HepG2 (cell line): Measurements from ENCODE around the gene UEVLD. TPM values are rescaled to one million over a fixed set of nuclear protein-coding genes. Genes with fewer than 3 reads are reported as not detected.

Experiments
- CEBPZ ChIP-seq: IDR thresholded peaks from 2 replicates; pipeline ENCODE4 v1.6.1; 2012; ENCODE audit warnings: low read length, improper control_type of control experiment
- FOXA1 ChIP-seq, 2 experiments: fragments of 450-650 bp in 1 of 2; sonication (generic) in 1 of 2; formaldehyde crosslinking in 1 of 2; IDR thresholded peaks; 2 replicates each; pipeline versions ENCODE4 v1.4.0 to v1.6.1; 2016 to 2020; ENCODE audit warnings: missing genetic modification reagents in 1 of 2
- GMEB2 ChIP-seq: IDR thresholded peaks from 2 replicates; pipeline ENCODE4 v1.6.1; 2016; ENCODE audit warnings: missing biosample characterization, missing genetic modification reagents, low read depth
- HDAC2 ChIP-seq: sonication (generic); formaldehyde crosslinking; IDR thresholded peaks from 2 replicates; pipeline ENCODE4 v1.4.0; 2020; ENCODE audit warnings: missing genetic modification reagents
- KDM4B ChIP-seq: sonication (generic); formaldehyde crosslinking; IDR thresholded peaks from 2 replicates; pipeline ENCODE4 v1.4.0; 2020; ENCODE audit warnings: missing genetic modification reagents
- MAZ ChIP-seq, 2 experiments: sonication (generic) in 1 of 2; formaldehyde crosslinking in 1 of 2; IDR thresholded peaks; 2 replicates each; pipeline versions ENCODE4 v1.5.0 to v1.6.1; 2012 to 2020; ENCODE audit warnings: low read depth in 2 of 2, mild to moderate bottlenecking in 2 of 2, borderline replicate concordance in 1 of 2, improper control_type of control experiment in 1 of 2, low read length in 1 of 2, missing genetic modification reagents in 1 of 2, moderate library complexity in 1 of 2
- NFATC3 ChIP-seq: sonication (generic); formaldehyde crosslinking; IDR thresholded peaks from 2 replicates; pipeline ENCODE4 v1.5.1; 2020; ENCODE audit warnings: mild to moderate bottlenecking, missing genetic modification reagents
- NFIB ChIP-seq: sonication (generic); formaldehyde crosslinking; IDR thresholded peaks from 2 replicates; pipeline ENCODE4 v1.9.0; 2021; ENCODE audit warnings: missing genetic modification reagents, mild to moderate bottlenecking, borderline replicate concordance
- NFIC ChIP-seq: IDR thresholded peaks from 2 replicates; pipeline ENCODE4 v1.6.1; 2012; ENCODE audit warnings: mild to moderate bottlenecking, low read length, inconsistent platforms
- NFKBIZ ChIP-seq: IDR thresholded peaks from 2 replicates; pipeline ENCODE4 v1.6.1; 2018; ENCODE audit warnings: missing genetic modification reagents, missing compliant biosample characterization
- NFYC ChIP-seq: IDR thresholded peaks from 2 replicates; pipeline ENCODE4 v1.6.1; 2016; ENCODE audit warnings: missing genetic modification reagents, missing compliant biosample characterization
- PHF5A ChIP-seq: IDR thresholded peaks from one replicate; pipeline ENCODE4 v1.6.1; 2018; ENCODE audit warnings: low read depth, missing genetic modification reagents; ENCODE audit not compliant: unreplicated experiment
- RORA ChIP-seq: sonication (generic); formaldehyde crosslinking; IDR thresholded peaks from 2 replicates; pipeline ENCODE4 v1.5.0; 2020; ENCODE audit warnings: mild to moderate bottlenecking, missing genetic modification reagents, moderate library complexity
- SIN3B ChIP-seq: fragments of 150-350 bp; IDR thresholded peaks from 2 replicates; pipeline ENCODE4 v1.6.1; 2014; ENCODE audit warnings: low read length
- TEF ChIP-seq: sonication (generic); formaldehyde crosslinking; IDR thresholded peaks from 2 replicates; pipeline ENCODE4 v1.5.0; 2020; ENCODE audit warnings: missing genetic modification reagents
- TOPORS ChIP-seq: sonication (generic); formaldehyde crosslinking; IDR thresholded peaks from 2 replicates; pipeline ENCODE4 v1.8.0; 2023; ENCODE audit warnings: mild to moderate bottlenecking, missing genetic modification reagents
- ZMYM3 ChIP-seq: sonication (generic); formaldehyde crosslinking; IDR thresholded peaks from 2 replicates; pipeline ENCODE4 v1.5.1; 2020; ENCODE audit warnings: mild to moderate bottlenecking, missing genetic modification reagents
- ZNF160 ChIP-seq: sonication (generic); formaldehyde crosslinking; IDR thresholded peaks from 2 replicates; pipeline ENCODE4 v1.8.0; 2022; ENCODE audit warnings: mild to moderate bottlenecking, inconsistent platforms, missing genetic modification reagents
- ZNF468 ChIP-seq: sonication (generic); formaldehyde crosslinking; IDR thresholded peaks from 2 replicates; pipeline ENCODE4 v1.8.0; 2022; ENCODE audit warnings: mild to moderate bottlenecking, moderate library complexity, missing genetic modification reagents
- ZNF564 ChIP-seq: sonication (generic); formaldehyde crosslinking; IDR thresholded peaks from 2 replicates; pipeline ENCODE4 v1.8.1; 2023; ENCODE audit warnings: mild to moderate bottlenecking, missing genetic modification reagents
- ZNF614 ChIP-seq: IDR thresholded peaks from 2 replicates; pipeline ENCODE4 v1.6.1; 2018; ENCODE audit warnings: missing biosample characterization, missing genetic modification reagents, inconsistent platforms, borderline replicate concordance
- ZNF670 ChIP-seq: sonication (generic); formaldehyde crosslinking; IDR thresholded peaks from 2 replicates; pipeline ENCODE4 v1.8.0; 2022; ENCODE audit warnings: mild to moderate bottlenecking, missing genetic modification reagents, borderline replicate concordance
- polyA plus RNA-seq, 8 experiments: library from polyadenylated mRNA; depleted of rRNA in 3 of 8; stranded (reverse) in 7 of 8; unstranded in 1 of 8; fragments of >200 nt; fragmentation: Illumina TruSeq in 4 of 8; extraction: Trizol in 4 of 8; gene quantifications; 2 replicates each; pipeline versions ENCODE4 v1.2.1 to v1.2.3, GENCODE V29; 2011 to 2016; ENCODE audit warnings: low read depth in 4 of 8, missing spikeins in 1 of 8, mixed read lengths in 1 of 8; ENCODE audit not compliant: insufficient read depth in 1 of 8
- total RNA-seq, 5 experiments: library from RNA; depleted of rRNA; stranded (reverse); fragments of >200 nt; fragmentation: Illumina TruSeq; extraction: Trizol; gene quantifications; 2 replicates each; pipeline ENCODE4 v1.2.3, GENCODE V29; 2016; ENCODE audit warnings: low read depth in 1 of 5

UEVLD gene
- total and polyA plus RNA-seq, 2 of the 13 experiments (the other 11 are each of a cell fraction or from before 2014, with no cell fraction given) = 5.7 to 13.7 TPM

GRCh38 chr11:18588297-18589252, at the start of gene UEVLD (continued):
- TF ChIP-seq TEF (0 out of 2 replicates have a peak, but pooled peaks have one; percentile 15), ZNF564 (CRISPR knock-in tag) (peak; percentile 75; the same call in 1 of the 2 replicates), KDM4B (peak; percentile 57; the same call in 1 of the 2 replicates), HDAC2 (CRISPR knock-in tag) (peak; percentile 77), ZNF670 (CRISPR knock-in tag) (peak; percentile 49; the same call in 1 of the 2 replicates), MAZ (IDR thresholded peaks at IDR 0.05; ENCODE audit: borderline replicate concordance, low read depth, low read length) (peak; percentile 88; the same call in 1 of the 2 replicates), MAZ (CRISPR knock-in tag; IDR thresholded peaks at IDR 0.05; ENCODE audit: low read depth) (peak; percentile 81), ZNF160 (CRISPR knock-in tag) (peak; percentile 73; the same call in 1 of the 2 replicates), ZMYM3 (CRISPR knock-in tag) (peak; percentile 61; the same call in 1 of the 2 replicates), RORA (CRISPR knock-in tag) (no peak), TOPORS (CRISPR knock-in tag) (no peak), SIN3B (no peak), NFKBIZ (no peak; the same call in 1 of the 2 replicates), CEBPZ (no peak), NFIC (no peak), GMEB2 (no peak), ZNF614 (peak; percentile 88; the same call in 1 of the 2 replicates), FOXA1 (IDR thresholded peaks at IDR 0.05) (no peak), FOXA1 (CRISPR knock-in tag; IDR thresholded peaks at IDR 0.05) (no peak), NFYC (peak; percentile 33; the same call in 1 of the 2 replicates), NFATC3 (CRISPR knock-in tag) (peak; percentile 96; the same call in 1 of the 2 replicates), NFIB (CRISPR knock-in tag) (no peak), ZNF468 (CRISPR knock-in tag) (0 out of 2 replicates have a peak, but pooled peaks have one; percentile 48), PHF5A (CRISPR knock-in tag) (no peak)
